NCI-H1417 treated with DMSO at 0.1 percent for 48 hours (cell line): ENCODE data around the gene GJA8.
"Not testable (repeated sequence)": the region's sequence is repeated elsewhere in the genome, so short reads cannot be mapped to it uniquely, and the experiment has no call there.

ENCODE experiments used
- DNase-seq: peaks from one replicate; lab custom pipeline; 2025; lab: John Stamatoyannopoulos, UW

GJA8 gene

GRCh38 chr1:147927689-147928088 lies 25.1 kb downstream of the GJA8 start:
- not testable (repeated sequence) for DNase-seq

GRCh38 chr1:147928236-147929132 lies 25.9 kb downstream of the GJA8 start, which contains the start of gene GPR89B:
GPR89B (plus strand) TSS chr1:147928420; CDS start chr1:147928537, 117 bp downstream.
- peak; percentile 33 for DNase-seq

GRCh38 chr1:147931137-147931536 lies 28.5 kb downstream of the GJA8 start:
- DNase-seq, result not testable (repeated sequence)

- not testable (repeated sequence) for DNase-seq
Measured at GRCh38 chr1:147935296-147935695, 32.7 kb downstream of the GJA8 start.

- not testable (repeated sequence) for DNase-seq
Measured at GRCh38 chr1:147940456-147940855, 37.9 kb downstream of the GJA8 start.

- not testable (repeated sequence) for DNase-seq
Measured at GRCh38 chr1:147942563-147942962, 40.0 kb downstream of the GJA8 start.

- not testable (repeated sequence) for DNase-seq
Measured at GRCh38 chr1:147949517-147949916, 46.9 kb downstream of the GJA8 start.
